Measurements from ENCODE around the gene TUBAL3.
A peak's percentile ranks its signal among the peaks of the same experiment; 100 is the strongest.
"Not testable (repeated sequence)": the region's sequence is repeated elsewhere in the genome, so short reads cannot be mapped to it uniquely, and the experiment has no call there.

TUBAL3 gene

DNA sequence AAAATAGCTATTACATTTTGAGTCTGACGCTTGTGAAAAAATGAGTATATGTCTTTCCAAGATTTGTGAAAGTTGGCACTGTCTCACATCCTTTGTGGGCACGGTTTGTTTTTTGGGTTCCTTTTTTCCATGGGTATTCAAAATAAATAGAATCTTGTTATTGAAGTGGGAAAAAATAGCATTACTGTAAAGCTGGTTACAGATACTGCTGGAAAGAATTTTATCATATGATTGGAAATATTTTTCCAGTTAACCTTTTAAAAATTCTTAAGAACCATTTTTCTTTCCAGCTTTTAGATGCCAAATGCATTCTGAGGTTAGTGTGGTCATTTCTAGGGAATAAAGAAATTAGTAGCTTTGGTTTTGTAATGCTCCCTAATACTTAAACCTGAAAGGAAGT lies 19.1 kb upstream of the TUBAL3 start:
- no peak for DNase-seq (ENCODE audit: low read depth)

DNA sequence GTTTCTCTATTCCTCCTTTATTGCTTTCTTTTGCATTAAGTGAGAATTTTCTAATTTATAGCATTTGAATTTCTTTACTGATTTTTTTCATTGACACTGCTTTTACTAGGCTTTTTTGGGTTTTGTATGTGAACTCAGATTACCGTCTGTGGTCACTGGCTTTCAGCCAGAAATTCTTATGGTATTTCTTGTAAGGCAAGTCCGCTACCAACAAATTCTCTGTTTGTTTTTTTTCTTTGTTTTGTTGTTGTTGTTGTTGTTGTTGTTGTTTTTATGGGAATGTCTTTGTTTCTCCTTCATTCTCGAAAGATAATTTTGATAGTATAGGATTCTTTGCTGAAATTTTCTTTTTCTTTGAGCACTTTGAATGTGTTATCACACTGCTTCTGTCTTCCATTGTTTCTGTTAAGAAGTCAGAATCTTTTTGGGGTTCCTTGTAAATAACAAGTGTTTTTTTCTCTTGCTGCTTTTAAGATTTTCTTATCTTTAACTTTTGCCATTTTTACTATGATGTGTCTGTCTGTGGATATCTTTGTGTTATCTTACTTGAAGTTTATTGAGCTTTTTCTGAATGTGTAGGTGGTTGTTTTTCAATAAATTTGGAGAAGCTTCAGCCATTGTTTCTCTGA lies 15.0 kb upstream of the TUBAL3 start:
- DNase-seq (ENCODE audit: low read depth) = no peak

DNA sequence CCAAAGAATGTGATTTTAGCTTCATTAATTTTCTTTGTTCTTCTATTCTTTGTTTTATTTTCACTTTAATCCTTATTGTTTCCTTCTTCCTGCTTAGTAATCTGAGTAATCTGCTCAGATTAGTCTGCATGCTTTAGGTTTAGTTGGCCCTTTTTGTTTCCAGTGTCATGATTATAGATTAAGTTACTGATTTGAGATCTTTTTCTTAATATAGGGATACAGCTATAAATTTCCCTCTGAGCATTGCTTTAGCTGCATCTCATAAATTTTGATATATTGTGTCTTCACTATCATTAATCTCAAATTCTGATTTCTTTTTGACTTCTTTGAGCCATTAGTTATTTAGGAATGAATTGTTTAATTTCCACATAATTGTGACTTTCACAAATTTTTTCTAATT lies 14.0 kb upstream of the TUBAL3 start:
- DNase-seq (ENCODE audit: low read depth) = no peak

DNA sequence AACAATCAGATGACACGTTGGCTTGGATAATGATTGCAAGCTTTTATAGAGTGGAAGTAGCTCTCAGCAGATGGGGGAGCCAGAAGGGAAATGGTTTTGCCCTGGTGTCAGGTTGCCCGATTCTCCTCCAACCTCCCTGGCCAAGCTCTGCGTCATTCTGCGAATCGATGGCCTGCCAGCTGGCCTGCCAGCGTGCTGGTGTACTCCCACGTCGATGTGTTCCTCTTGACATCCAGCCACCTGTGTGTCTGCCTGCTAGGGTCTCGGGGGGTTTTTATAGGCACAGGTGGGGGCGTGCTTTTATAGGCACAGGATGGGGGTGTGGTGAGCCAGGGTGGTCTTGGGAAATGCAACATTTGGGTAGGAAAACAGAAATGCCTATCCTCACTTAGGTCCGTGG lies 12.4 kb upstream of the TUBAL3 start:
- DNase-seq (ENCODE audit: low read depth) = no peak

DNA sequence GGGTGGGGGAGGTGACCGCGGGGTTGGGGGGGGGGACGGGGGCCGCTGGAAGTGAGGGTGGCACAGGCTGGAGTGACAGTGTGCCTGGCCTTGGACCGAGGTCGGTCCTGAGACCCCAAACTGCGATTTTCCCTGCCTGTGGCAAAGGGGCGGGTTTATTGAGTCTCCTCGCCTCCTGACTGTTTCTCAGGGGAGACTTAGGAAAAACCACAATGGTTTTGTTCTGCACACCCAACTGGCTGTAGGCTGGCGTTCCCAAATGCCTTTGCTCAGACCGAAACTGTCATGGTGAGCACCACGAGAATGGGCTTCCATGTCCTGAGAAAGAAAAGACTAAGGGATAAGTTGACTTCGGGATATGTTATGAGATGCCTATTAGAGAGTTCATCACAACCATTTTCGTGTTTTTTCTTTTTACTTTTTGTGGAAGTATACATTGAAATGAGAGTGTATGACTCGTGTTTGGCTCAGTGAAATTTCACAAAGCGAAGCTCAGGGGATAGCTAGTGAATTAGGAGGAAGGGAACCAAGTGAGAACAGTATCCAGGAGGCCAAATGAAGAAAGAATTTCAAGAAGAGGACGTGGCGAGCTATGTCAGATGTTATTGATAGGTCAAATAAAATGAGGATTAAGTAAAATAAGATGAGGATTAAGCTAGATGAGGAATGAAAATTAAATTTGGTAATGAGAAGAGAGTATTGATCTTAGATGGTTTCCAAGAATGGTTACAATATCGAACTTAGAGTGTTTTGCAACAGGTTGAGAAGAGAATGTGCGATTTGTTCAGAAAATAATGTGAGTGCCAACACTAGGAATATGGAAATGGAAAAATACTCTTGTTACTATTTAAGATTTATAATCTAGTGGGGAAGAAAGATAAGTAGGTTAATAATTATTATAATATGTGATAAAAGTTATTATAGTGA lies 8.6 kb upstream of the TUBAL3 start:
- no peak for DNase-seq (ENCODE audit: low read depth)

DNA sequence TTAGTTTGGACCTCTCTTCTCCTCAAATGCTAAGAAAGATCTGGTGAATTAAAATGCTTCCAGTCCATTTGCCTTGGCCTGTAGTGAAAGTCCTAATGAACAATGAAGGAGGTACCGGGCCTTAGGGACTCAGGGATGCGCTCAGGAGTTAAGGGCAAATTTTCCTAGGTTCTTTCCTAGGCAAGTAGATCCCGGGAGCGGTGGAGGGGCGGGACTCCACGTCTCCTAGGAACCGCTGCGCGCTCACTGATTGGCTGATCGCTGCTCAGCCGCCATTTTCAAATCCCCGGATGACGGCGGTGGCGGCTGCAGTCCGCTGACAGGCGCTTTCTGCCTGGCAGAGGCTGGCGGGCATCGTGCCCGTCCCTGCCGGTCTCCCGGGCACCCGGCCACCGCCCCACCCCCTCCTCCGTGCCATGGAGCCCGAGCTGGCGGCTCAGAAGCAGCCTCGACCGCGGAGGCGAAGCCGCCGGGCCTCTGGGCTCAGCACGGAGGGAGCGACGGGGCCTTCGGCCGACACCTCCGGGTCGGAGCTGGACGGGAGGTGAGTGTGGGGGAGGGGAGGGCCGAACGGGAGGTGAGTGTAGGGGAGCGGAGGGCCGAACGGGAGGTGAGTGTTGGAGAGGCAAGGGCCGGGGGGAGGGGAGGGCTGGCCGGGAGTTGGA lies 7.8 kb upstream of the TUBAL3 start, which contains the start of gene NET1:
Gene NET1, plus strand, starts transcription at position 281 of the 665 bp plus-strand sequence. Its CDS starts 136 bp downstream, at position 417.
- DNase-seq (ENCODE audit: low read depth) = peak; percentile 45

DNA sequence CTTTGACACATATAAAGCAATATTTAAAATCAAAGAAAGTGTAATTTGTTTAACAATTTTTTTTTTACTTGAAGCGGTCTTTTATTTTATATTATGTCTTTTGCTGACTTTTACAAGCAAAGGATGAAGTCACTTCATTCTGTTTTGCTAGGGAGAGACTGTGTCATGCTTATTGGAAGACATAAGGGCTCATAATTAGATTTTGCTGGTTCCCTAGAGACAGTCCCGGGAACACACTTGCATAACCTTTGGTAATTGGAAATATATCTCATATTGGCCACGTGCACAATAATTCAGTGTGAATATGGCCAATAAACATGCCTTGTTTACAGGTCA lies 7.3 kb upstream of the TUBAL3 start:
- DNase-seq (ENCODE audit: low read depth) = no peak

DNA sequence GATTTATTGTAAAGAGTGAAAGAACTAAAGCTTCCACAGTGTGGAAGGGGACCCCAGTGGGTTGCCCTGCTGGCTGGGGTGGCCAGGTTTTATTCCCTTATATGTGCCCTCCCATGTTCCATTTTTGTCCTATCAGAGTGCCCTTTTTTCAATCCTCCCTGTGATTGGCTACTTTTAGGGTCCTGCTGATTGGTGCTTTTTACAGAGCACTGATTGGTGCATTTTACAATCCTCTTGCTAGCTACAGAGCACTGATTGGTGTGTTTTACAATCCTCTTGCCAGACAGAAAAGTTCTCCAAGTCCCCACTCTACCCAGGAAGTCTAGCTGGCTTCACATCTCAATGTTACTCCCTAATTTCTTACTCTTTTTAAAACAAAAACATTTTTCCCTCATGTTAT lies 6.2 kb upstream of the TUBAL3 start:
- DNase-seq (ENCODE audit: low read depth) = not testable (repeated sequence)

DNA sequence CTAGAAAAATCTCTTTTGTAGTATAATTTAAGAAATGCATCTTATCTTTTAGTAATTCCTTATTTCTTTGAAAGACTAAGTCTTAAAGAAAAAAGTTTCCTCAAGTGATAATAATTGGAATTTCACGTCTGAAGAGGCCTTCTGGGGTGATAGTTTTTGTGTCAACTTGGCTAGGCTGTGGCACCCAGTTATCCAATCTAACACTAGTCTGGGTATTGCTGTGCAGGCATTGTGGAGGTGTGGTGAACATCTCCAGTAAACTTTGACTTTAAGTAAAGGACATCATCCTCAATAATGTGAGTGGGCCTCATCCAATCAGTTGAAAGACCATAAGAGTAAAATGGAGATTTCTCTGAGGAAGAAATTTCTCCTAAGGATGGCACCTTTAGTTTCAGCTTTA lies 2.3 kb upstream of the TUBAL3 start:
- DNase-seq (ENCODE audit: low read depth) = no peak

DNA sequence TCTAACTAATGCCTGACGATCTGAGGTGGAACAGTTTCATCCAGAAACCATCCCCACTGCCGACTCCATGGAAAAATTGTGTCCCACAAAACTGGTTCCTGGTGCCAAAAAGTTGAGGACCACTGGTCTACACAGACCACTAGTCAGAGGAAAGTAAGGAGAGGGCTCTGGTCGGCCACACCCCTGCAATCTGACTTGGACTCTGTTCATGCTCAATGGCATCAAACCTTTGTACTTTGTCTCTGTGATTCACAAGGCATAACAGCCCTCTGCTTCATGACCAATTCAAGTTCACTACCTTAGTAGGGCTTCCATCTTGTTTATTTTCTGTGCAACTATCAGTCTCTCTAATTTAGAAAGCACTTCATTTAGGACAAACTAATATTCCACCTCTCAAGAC lies 1.8 kb downstream of the TUBAL3 start:
- no peak for DNase-seq (ENCODE audit: low read depth)

DNA sequence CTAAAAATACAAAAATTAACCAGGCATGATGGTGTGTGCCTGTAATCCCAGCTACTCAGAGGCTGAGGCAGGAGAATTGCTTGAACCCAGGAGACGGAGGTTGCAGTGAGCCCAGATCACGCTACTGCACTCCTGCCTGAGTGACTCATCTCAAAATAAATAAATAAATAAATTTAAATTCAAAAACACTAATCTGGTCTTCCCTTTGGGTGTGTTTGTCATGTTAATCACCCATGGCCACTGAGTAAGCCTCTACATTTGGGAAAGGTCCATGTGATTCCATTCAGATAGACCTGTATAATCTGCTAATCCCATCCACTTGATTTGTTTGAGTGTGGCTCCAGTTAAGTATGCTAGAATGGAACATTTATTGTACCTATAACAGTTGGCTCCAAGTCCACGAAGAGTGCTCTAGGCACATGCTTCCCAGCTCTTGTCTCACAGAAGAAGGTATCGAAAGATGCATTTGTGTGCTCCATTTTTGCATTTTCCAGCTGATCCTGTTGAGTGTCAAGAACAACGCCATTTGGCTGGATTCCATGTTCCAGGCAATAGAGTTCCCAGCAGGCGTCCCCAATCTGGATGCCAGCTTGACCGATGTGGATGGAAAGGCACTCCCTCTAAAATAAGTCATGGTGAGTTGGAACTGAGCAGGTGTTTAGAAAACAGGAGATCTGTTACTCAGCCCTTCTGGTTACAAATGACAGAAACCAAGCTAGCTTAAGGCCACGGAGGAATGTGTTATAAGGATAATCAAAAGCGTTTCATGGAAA lies 4.0 kb downstream of the TUBAL3 start:
- no peak for DNase-seq (ENCODE audit: low read depth)

DNA sequence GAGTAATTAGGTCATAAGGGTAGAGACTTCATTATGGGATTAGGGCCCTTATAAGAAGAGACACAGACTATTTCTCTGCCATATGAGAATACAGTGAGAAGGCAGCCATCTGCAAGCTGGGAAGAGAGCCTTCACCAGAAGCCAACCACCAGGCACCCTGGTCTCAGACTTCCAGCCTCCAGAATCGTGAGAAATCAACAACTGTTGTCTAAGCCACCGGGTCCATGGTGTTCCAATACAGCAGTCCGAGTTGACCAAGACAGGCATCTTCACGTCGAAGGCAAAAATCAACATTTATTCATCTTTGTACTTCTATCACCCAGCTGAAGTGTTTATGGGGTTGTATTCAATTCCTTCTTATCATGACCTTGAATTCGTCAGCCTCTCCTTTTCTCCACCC lies 5.3 kb downstream of the TUBAL3 start:
- DNase-seq (ENCODE audit: low read depth) = no peak

DNA sequence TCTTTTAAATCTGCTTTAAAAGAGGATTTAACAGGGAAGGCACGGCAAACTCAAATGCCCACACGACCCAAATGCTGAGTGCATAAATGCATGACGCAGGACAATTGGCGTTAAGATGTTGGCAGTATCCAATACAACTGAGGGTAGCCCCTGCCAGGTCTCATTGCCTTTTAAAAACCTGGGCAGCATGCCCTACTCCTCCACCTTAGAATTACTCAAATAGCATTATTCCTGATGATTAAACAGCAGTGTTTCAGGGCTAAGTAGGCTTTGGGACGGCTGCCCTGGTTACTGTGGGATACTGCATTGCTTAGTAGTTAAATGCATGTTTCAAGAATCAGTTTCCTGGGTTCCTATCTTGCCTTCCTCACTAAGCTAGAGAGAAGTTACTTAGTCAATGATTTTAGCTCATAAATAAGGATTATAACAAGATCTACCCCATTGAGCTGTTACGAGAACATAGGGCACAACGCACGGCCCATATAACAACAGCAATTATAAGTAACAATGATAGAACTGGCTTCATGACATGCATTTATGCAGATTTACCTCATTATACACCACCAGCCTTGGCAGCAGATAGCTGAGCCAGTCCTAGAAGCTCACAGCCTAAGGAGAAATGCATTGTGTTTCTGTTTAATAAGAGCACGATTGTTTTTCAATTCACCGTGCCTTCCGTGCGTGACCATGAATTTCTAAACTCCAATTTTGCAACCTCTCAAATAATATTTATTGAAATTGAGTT lies 7.9 kb downstream of the TUBAL3 start:
- DNase-seq (ENCODE audit: low read depth) = no peak

DNA sequence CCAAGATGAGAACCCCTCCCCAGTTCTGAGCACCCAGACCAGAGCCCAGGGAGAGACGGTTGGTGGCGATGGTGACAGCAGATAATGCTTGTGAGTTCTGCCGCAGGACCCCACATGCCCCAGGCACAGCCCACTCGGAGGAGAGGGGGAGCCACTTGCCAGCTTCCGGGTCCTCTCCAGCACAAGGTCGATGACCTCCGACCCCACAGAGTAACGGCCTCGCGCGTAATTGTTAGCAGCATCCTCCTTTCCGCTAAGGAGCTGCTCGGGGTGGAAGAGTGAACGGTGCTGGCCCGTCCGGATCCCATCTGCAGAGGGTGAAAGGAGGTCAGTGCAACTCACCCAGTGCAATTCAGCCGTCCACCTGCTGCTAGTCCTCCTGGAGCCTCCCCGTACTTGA lies 9.5 kb downstream of the TUBAL3 start:
- no peak for DNase-seq (ENCODE audit: low read depth)

DNA sequence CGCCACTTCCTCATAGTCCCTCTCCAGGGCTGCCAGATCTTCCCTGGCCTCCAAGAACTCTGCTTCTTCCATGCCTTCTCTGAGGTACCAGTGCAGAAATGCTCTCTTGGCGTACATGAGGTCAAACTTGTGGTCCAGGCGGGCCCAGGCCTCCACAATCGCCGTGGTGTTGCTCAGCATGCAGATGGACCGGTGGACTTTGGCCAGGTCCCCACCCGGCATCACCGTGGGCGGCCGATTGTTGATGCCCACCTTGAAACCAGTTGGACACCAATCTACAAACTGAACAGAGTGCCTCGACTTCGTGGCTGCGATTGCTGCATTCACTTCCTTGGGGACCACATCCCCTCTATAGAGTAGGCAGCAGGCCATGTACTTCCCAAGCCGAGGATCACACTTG lies 11.1 kb downstream of the TUBAL3 start:
- DNase-seq (ENCODE audit: low read depth) = no peak

DNA sequence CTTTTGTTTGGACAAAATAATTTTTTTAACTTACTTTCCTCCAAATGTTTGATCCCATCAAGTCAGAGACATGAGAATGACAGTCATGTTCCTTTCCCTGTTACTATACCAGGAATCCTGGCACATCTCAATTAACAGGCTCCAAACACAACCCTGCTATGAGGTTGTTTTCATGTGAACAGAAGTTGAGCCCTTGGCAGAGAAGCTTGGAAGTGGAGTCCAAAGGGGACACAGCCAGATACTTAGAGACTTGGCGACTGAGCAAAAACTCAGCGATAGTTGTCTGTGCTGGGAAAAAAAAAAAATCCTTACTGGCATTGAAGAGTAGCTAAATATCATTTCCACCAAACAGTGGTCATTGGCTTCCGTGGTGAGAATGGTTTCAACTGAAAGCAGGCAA lies 12.8 kb downstream of the TUBAL3 start:
- DNase-seq (ENCODE audit: low read depth) = no peak

DNA sequence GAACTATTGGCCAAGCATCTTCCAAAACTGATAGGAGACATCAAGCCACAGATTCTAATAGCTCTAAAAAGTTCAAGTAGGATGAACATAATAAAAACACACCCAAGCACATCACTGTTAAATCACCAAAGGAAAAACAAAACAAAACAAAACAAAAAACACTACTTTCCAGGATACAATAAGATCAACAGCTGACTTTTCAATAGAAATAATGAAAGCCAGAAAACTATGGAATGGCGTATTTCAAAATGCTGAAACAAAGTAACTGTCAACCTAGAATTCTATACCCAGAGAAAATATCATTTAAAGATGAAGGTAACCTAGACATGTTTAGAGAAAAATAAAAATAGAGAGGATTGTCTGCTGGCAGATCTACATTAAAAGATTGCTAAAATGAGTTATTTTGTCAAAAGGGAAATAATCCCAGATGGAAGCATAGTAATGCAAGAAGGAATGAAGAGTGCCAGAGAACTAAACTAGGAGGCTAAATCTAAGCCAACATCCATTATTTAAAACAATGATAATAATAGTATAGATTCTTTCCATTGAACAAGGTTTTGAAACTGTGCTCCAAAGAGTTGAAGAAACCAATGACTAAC lies 13.9 kb downstream of the TUBAL3 start:
- DNase-seq (ENCODE audit: low read depth) = no peak

DNA sequence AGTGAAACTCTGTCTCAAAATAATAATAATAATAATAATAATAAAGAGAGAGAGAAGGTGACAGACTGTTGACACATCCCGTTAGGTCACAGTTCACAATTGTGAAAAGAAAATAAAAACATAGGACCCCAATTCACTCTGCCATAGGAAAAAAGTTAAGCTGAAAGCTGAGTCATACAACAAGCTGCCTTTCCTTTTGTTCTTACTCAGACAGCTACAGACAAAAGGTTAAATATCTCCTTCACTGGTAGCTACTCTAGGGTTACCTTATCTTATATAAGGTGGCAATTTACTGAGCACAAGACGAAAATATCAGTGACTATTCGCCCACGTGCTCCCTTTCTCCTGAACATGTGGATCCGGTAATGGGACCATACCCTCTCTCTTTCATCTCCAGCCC lies 17.5 kb downstream of the TUBAL3 start:
- no peak for DNase-seq (ENCODE audit: low read depth)

DNA sequence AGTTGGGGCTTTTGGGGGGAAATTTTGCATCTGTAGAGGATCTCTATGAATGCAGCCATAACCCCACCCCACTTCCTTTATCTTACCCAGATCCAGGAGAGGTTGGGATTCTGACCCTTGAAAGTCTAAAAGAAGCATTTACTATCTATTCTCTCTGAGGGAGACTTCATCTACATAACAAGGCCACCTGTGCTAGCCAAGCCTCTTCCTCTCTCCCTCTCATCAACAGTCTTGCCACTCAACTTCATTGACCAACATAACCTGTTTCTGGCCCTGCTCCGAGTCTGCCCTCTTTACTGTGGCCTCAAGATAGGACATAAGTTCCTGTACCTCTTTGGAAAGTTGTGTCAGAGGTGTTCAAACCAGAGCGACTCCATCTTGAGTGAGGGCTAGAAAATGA lies 19.4 kb downstream of the TUBAL3 start:
- DNase-seq (ENCODE audit: low read depth) = no peak

DNA sequence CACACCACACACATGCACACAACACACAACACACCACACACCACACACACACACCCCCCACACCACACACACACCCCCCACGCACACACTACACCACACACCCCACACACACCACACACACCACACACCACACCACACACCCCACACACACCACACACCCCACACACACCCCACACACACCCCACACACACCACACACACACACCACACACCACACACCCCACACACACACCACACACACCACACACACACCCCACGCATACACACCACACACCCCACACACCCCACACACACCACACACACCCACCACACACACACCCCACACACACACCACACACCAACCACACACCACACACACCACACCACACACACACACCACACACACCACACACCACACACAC lies 23.4 kb downstream of the TUBAL3 start:
- DNase-seq (ENCODE audit: low read depth) = no peak

DNA sequence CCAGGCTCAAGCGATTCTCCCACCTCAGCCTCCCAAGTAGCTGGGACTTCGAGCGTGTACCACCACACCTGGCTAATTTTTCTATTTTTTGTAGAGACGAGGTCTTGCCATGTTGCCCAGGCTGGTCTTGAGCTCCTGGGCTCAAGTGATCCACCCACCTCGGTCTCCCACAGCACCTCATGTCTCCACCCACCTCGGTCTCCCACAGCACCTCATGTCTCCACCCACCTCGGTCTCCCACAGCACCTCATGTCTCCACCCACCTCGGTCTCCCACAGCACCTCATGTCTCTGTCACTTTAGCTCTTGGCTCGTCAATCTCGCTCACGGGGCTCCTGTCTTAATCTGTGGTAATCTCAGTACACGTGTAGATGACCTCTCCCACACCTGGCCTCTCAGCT lies 24.2 kb downstream of the TUBAL3 start:
- DNase-seq (ENCODE audit: low read depth) = not testable (repeated sequence)

All from stimulated activated CD4-positive, alpha-beta T cell treated with anti-CD3 and anti-CD28 coated beads, Interleukin-2, amount 100 ng/mL, for 4 hours (primary cell).